Femur (tissue), 1 donor: ENCODE data around the gene SPSB2.

Source experiments
- DNase-seq: peaks from one replicate; pipeline ENCODE4 v3.0.0-alpha.2; 2017

Gene SPSB2

GRCh38 chr12:6849976-6850560 is 23.0 kb downstream of the SPSB2 start:
- DNase-seq, result no peak

- no peak for DNase-seq
These were observed 23.7 kb downstream of the SPSB2 start for GRCh38 chr12:6849427-6849826.

GRCh38 chr12:6847676-6848075 is 25.4 kb downstream of the SPSB2 start:
- DNase-seq, result no peak

- no peak for DNase-seq
These were observed 26.7 kb downstream of the SPSB2 start for GRCh38 chr12:6846316-6846869.

- DNase-seq, result no peak
These were observed 27.7 kb downstream of the SPSB2 start for GRCh38 chr12:6845395-6845794.

- no peak for DNase-seq
These were observed 29.8 kb downstream of the SPSB2 start for GRCh38 chr12:6843118-6843902.

GRCh38 chr12:6842075-6842474 is 31.0 kb downstream of the SPSB2 start:
- no peak for DNase-seq

- DNase-seq, result no peak
These were observed 32.2 kb downstream of the SPSB2 start, which contains the start of gene GNB3 for GRCh38 chr12:6840761-6841515. GNB3 (plus strand) TSS chr12:6840925; CDS start chr12:6841288, 363 bp downstream.

GRCh38 chr12:6840330-6840729 is 32.8 kb downstream of the SPSB2 start:
- DNase-seq, result no peak

- peak; percentile 69 for DNase-seq
These were observed 33.5 kb downstream of the SPSB2 start for GRCh38 chr12:6839482-6840201.

- DNase-seq, result no peak
These were observed 34.2 kb downstream of the SPSB2 start for GRCh38 chr12:6838854-6839253.

GRCh38 chr12:6837370-6838060 is 35.6 kb downstream of the SPSB2 start:
- DNase-seq, result no peak

- DNase-seq, result no peak
These were observed 36.3 kb downstream of the SPSB2 start for GRCh38 chr12:6836851-6837250.

GRCh38 chr12:6834873-6835272 is 38.2 kb downstream of the SPSB2 start:
- DNase-seq, result no peak

GRCh38 chr12:6834254-6834653 is 38.8 kb downstream of the SPSB2 start:
- no peak for DNase-seq

- DNase-seq, result no peak
These were observed 39.8 kb downstream of the SPSB2 start for GRCh38 chr12:6833189-6833890.

GRCh38 chr12:6832125-6832524 is 41.0 kb downstream of the SPSB2 start:
- no peak for DNase-seq

GRCh38 chr12:6831450-6831995 is 41.6 kb downstream of the SPSB2 start:
- no peak for DNase-seq

- no peak for DNase-seq
These were observed 42.1 kb downstream of the SPSB2 start for GRCh38 chr12:6830999-6831398.

- no peak for DNase-seq
These were observed 42.7 kb downstream of the SPSB2 start for GRCh38 chr12:6830286-6830890.
